Stomach (tissue), 9 donors: ENCODE data around the gene EFNA3. TPM values are rescaled to one million over a fixed set of nuclear protein-coding genes. Genes with fewer than 3 reads are reported as not detected.

Experiments
- DNase-seq, 2 donors: peaks; one replicate each; pipeline versions ENCODE4 v3.0.0 to v3.0.0-alpha.2; 2013 to 2019
- H3K27ac ChIP-seq, 5 donors: fragments of 200-600 bp in 4 of 5; sonication (generic) in 4 of 5; one replicate each; pipeline ENCODE4 v1.5.1; 2013 to 2019; ENCODE audit warnings: mild to moderate bottlenecking in 1 of 5, moderate library complexity in 1 of 5
- H3K27me3 ChIP-seq, 3 donors: fragments of 200-600 bp; sonication (generic); one replicate each; pipeline ENCODE4 v1.5.1; 2017 to 2019; ENCODE audit warnings: mixed run types in 1 of 3
- H3K36me3 ChIP-seq, 4 donors: fragments of 200-600 bp; sonication (generic); 1 replicate in 3 of 4; 2 replicates in 1 of 4; pipeline ENCODE4 v1.5.1; 2016 to 2019
- H3K4me1 ChIP-seq, 4 donors: fragments of 200-600 bp; sonication (generic); one replicate each; pipeline ENCODE4 v1.5.1; 2016 to 2019
- H3K4me3 ChIP-seq, 4 donors: fragments of 200-600 bp; sonication (generic) in 3 of 4; one replicate each; pipeline ENCODE4 v1.5.1; 2016 to 2019; ENCODE audit warnings: mild to moderate bottlenecking in 1 of 4
- H3K9me3 ChIP-seq, 4 donors: fragments of 200-600 bp; sonication (generic); one replicate each; pipeline ENCODE4 v1.5.1; 2016 to 2019
- CTCF ChIP-seq, 7 experiments: fragments of 450-650 bp in 4 of 7; fragments of 200-600 bp in 3 of 7; sonication (generic) in 3 of 7; IDR thresholded peaks; one replicate each; pipeline ENCODE4 v1.5.1; 2016 to 2019; ENCODE audit warnings: antibody characterized with exemption in 7 of 7, control low read depth in 2 of 7, mild to moderate bottlenecking in 1 of 7
- EP300 ChIP-seq: sonication (generic); formaldehyde crosslinking; IDR thresholded peaks from one replicate; pipeline ENCODE4 v1.6.1; 2017; ENCODE audit warnings: antibody characterized with exemption
- POLR2A ChIP-seq, 4 donors: fragments of 450-650 bp; IDR thresholded peaks; one replicate each; pipeline ENCODE4 v1.6.1; 2016; ENCODE audit warnings: antibody characterized with exemption in 4 of 4, control low read depth in 2 of 4, mild to moderate bottlenecking in 1 of 4, moderate library complexity in 1 of 4
- POLR2AphosphoS5 ChIP-seq, 3 donors: sonication (generic); formaldehyde crosslinking; IDR thresholded peaks; one replicate each; pipeline ENCODE4 v1.6.1; 2016; ENCODE audit warnings: antibody characterized with exemption in 3 of 3
- WGBS, 5 donors: extraction: QIAGEN DNeasy Blood & Tissue Kit in 3 of 5; methylation state at CpG; one replicate each; pipeline versions ENCODE4 v1.1.5 to v1.1.7; 2013 to 2018; 5-methylcytosine and 5-hydroxymethylcytosine counted together
- intact Hi-C: fragments of 100-400 bp; cut with DNase I; formaldehyde crosslinking; loops from one replicate; pipeline ENCODE4 v1.15.1; 2023; ENCODE audit warnings: low total_unique reads
- polyA plus RNA-seq, 3 donors: library from polyadenylated mRNA; stranded (reverse); fragments of 200-250 nt; gene quantifications; one replicate each; pipeline ENCODE4 v1.2.3, GENCODE V29; 2013
- total RNA-seq, 5 donors: library from RNA; depleted of rRNA; stranded (reverse); fragments of >200 nt; gene quantifications; one replicate each; pipeline versions ENCODE4 v1.1.0 to v1.2.3, GENCODE V29; 2014 to 2016
- donor health status: healthy with polysubstance abuse.
- donor health status: Bipolar disorder and iron deficiency.
- donor health status: healthy.

The EFNA3 gene
- total and polyA plus RNA-seq, 8 donors = 0.76 to 4.9 (median 1.5) TPM; not detected in 5

GRCh38 chr1:155127967-155128754 is 49.5 kb downstream of the EFNA3 start:
- intact Hi-C loops = no loop called here
- H3K4me1 ChIP-seq = peaks cover 55 to 96% (median 90%) of the 10 kb centered on the region in 4 donors
- WGBS, 5 donors = 2 to 6% (median 2%) methylated on average over 15 to 17 of the region's 17 CpGs
- peaks cover 17 to 25% (median 21%) of the 10 kb centered on the region in 4 donors for H3K36me3 ChIP-seq
- H3K27me3 ChIP-seq = peaks cover 0 to 37% (median 9%) of the 10 kb centered on the region in 3 donors
- peak overlapping the region; percentile 73 to 78 (median 74) for H3K4me3 ChIP-seq
- no peak for DNase-seq
- TF ChIP-seq EP300 (no peak), POLR2A (IDR thresholded peaks at IDR 0.05) (peak in 1 of 4 donors; percentile 64), CTCF (IDR thresholded peaks at IDR 0.05) (no peak)
- peak overlapping the region; percentile 93 to 100 (median 98) for H3K27ac ChIP-seq
- no peaks in the 10 kb centered on the region for H3K9me3 ChIP-seq

- H3K36me3 ChIP-seq = peaks cover 25 to 32% (median 29%) of the 10 kb centered on the region in 4 donors
- peak overlapping the region; percentile 73 to 78 (median 74) for H3K4me3 ChIP-seq
- peak overlapping the region; percentile 93 to 100 (median 98) for H3K27ac ChIP-seq
- TF ChIP-seq EP300 (no peak), POLR2AphosphoS5 (IDR thresholded peaks at IDR 0.05) (peak in 2 of 3 donors; percentile 78 to 91), CTCF (IDR thresholded peaks at IDR 0.05) (no peak), POLR2A (IDR thresholded peaks at IDR 0.05) (no peak)
- 3 to 14% (median 8%) methylated on average over 14 of the region's 14 CpGs for WGBS, 5 donors
- peak; percentile 61 to 84 for DNase-seq
- no peaks in the 10 kb centered on the region for H3K9me3 ChIP-seq
- peaks cover 0 to 37% (median 9%) of the 10 kb centered on the region in 3 donors for H3K27me3 ChIP-seq
- intact Hi-C loops = no loop called here
- peaks cover 60 to 98% (median 95%) of the 10 kb centered on the region in 4 donors for H3K4me1 ChIP-seq
Measured at GRCh38 chr1:155128755-155129473, 50.3 kb downstream of the EFNA3 start.

GRCh38 chr1:155130272-155131006 is 51.8 kb downstream of the EFNA3 start:
- H3K4me3 ChIP-seq = peak overlapping the region; percentile 73 to 78 (median 74)
- peaks cover 0 to 37% (median 9%) of the 10 kb centered on the region in 3 donors for H3K27me3 ChIP-seq
- peak overlapping the region; percentile 93 to 100 (median 98) for H3K27ac ChIP-seq
- intact Hi-C loops = no loop called here
- TF ChIP-seq CTCF (IDR thresholded peaks at IDR 0.05) = no peak
- TF ChIP-seq EP300 = no peak
- TF ChIP-seq POLR2AphosphoS5 (IDR thresholded peaks at IDR 0.05) = no peak
- TF ChIP-seq POLR2A (IDR thresholded peaks at IDR 0.05) = no peak
- peaks cover 32 to 41% (median 38%) of the 10 kb centered on the region in 4 donors for H3K36me3 ChIP-seq
- DNase-seq = peak in 1 of 2 donors; percentile 67
- H3K4me1 ChIP-seq = peaks cover 60 to 98% (median 95%) of the 10 kb centered on the region in 4 donors
- no peaks in the 10 kb centered on the region for H3K9me3 ChIP-seq
- 12 to 21% (median 19%) methylated on average over 5 to 6 of the region's 6 CpGs for WGBS, 5 donors

GRCh38 chr1:155131285-155131684 is 52.6 kb downstream of the EFNA3 start:
- H3K4me3 ChIP-seq = peak overlapping the region in 3 of 4 donors; percentile 15 to 74 (median 73)
- no peaks in the 10 kb centered on the region for H3K9me3 ChIP-seq
- H3K36me3 ChIP-seq = peaks cover 32 to 41% (median 38%) of the 10 kb centered on the region in 4 donors
- peak; percentile 56 for TF ChIP-seq EP300
- no peak for TF ChIP-seq CTCF (IDR thresholded peaks at IDR 0.05)
- TF ChIP-seq POLR2AphosphoS5 (IDR thresholded peaks at IDR 0.05) = peak in 2 of 3 donors; percentile 46 to 59
- no peak for TF ChIP-seq POLR2A (IDR thresholded peaks at IDR 0.05)
- intact Hi-C loops = no loop called here
- H3K27ac ChIP-seq = peak overlapping the region; percentile 40 to 100 (median 98)
- WGBS, 5 donors = 37 to 62% (median 48%) methylated on average over 8 of the region's 8 CpGs
- DNase-seq = peak in 1 of 2 donors; percentile 78
- peaks cover 0 to 31% (median 6%) of the 10 kb centered on the region in 3 donors for H3K27me3 ChIP-seq
- H3K4me1 ChIP-seq = peaks cover 53 to 91% (median 89%) of the 10 kb centered on the region in 4 donors
